PC-9 (cell line): Measurements from ENCODE around the gene ITSN2. TPM values are rescaled to one million over a fixed set of nuclear protein-coding genes. Genes with fewer than 3 reads are reported as not detected.

Experiments
- BruUV-seq: library from RNA; stranded (reverse); fragments of 400-500 nt; replicated peaks from 2 replicates; lab custom pipeline; 2021; lab: Mats Ljungman, UMichigan
- CTCF ChIA-PET: fragments of 300-600 bp; sonication (Branson Sonifier 250); formaldehyde crosslinking; loops from one replicate; lab custom pipeline; 2022; ENCODE audit warnings: antibody characterized with exemption; lab: Charles Lee
- POLR2A ChIA-PET: fragments of 300-600 bp; sonication (Branson Sonifier 250); formaldehyde crosslinking; loops from one replicate; lab custom pipeline; 2022; ENCODE audit warnings: antibody characterized with exemption; ENCODE audit not compliant: unreplicated experiment; lab: Charles Lee
- DNase-seq, 2 experiments: peaks; one replicate each; pipeline versions ENCODE4 v3.0.0 to v3.0.0-alpha.2; 2015 to 2022; ENCODE audit warnings: mixed read lengths in 1 of 2
- H2AFZ ChIP-seq: fragments of 200-600 bp; sonication (generic); 2 replicates; pipeline ENCODE4 v1.8.1; 2017; ENCODE audit warnings: antibody characterized with exemption
- H3F3A ChIP-seq: fragments of 200-600 bp; sonication (generic); 2 replicates; pipeline ENCODE4 v1.8.1; 2017; ENCODE audit warnings: antibody characterized with exemption, mild to moderate bottlenecking, low read depth; ENCODE audit not compliant: insufficient read depth
- H3K27ac ChIP-seq: fragments of 200-600 bp; sonication (generic); 2 replicates; pipeline ENCODE4 v1.6.1; 2016; ENCODE audit warnings: mixed run types
- H3K27me3 ChIP-seq: fragments of 200-600 bp; sonication (generic); 2 replicates; pipeline ENCODE4 v1.6.1; 2016; ENCODE audit warnings: low read depth, mixed run types; ENCODE audit not compliant: insufficient read depth
- H3K36me3 ChIP-seq: fragments of 200-600 bp; sonication (generic); 2 replicates; pipeline ENCODE4 v1.6.1; 2016; ENCODE audit warnings: low read depth, mixed run types
- H3K4me1 ChIP-seq: fragments of 200-600 bp; sonication (generic); replicated peaks from 2 replicates; pipeline ENCODE4 v1.6.1; 2016; ENCODE audit warnings: mixed run types; ENCODE audit not compliant: insufficient read depth
- H3K4me2 ChIP-seq: fragments of 200-600 bp; sonication (generic); 2 replicates; pipeline ENCODE4 v1.6.1; 2017; ENCODE audit warnings: mixed run types
- H3K4me3 ChIP-seq: fragments of 200-600 bp; sonication (generic); 2 replicates; pipeline ENCODE4 v1.6.1; 2016; ENCODE audit warnings: mixed run types
- H3K79me2 ChIP-seq: fragments of 200-600 bp; sonication (generic); 2 replicates; pipeline ENCODE4 v1.6.1; 2017; ENCODE audit warnings: low read depth, mixed run types
- H3K9me2 ChIP-seq: fragments of 200-600 bp; sonication (generic); 2 replicates; pipeline ENCODE4 v1.8.1; 2017; ENCODE audit warnings: mild to moderate bottlenecking; ENCODE audit not compliant: insufficient read depth
- H3K9me3 ChIP-seq: fragments of 200-600 bp; sonication (generic); 2 replicates; pipeline ENCODE4 v1.8.1; 2016; ENCODE audit warnings: low read depth; ENCODE audit not compliant: insufficient read depth
- H4K20me1 ChIP-seq: fragments of 200-600 bp; sonication (generic); 2 replicates; pipeline ENCODE4 v1.8.1; 2017; ENCODE audit not compliant: insufficient read depth
- EZH2 ChIP-seq: fragments of 200-600 bp; sonication (generic); IDR thresholded peaks from 2 replicates; pipeline ENCODE4 v1.8.0; 2017; ENCODE audit warnings: antibody characterized with exemption, low read depth
- intact Hi-C: fragments of 100-400 bp; cut with micrococcal nuclease; formaldehyde crosslinking; loops from one replicate; pipeline ENCODE4 v1.10.0; 2022; ENCODE audit not compliant: unreplicated experiment
- total RNA-seq: library from RNA; stranded (reverse); gene quantifications from 2 replicates; pipeline ENCODE4 v1.2.3, GENCODE V29; 2021
- TF ChIP-seq, protein P1 (sequence below): fragments of 200-600 bp; sonication (generic); conservative IDR thresholded peaks from 2 replicates; pipeline ENCODE4 v1.6.1; 2017; ENCODE audit warnings: mixed run types, antibody characterized with exemption, mild to moderate bottlenecking, moderate library complexity

The ITSN2 gene
- total RNA-seq, 1 experiment from 2014 or later, result 28.4 TPM

DNA sequence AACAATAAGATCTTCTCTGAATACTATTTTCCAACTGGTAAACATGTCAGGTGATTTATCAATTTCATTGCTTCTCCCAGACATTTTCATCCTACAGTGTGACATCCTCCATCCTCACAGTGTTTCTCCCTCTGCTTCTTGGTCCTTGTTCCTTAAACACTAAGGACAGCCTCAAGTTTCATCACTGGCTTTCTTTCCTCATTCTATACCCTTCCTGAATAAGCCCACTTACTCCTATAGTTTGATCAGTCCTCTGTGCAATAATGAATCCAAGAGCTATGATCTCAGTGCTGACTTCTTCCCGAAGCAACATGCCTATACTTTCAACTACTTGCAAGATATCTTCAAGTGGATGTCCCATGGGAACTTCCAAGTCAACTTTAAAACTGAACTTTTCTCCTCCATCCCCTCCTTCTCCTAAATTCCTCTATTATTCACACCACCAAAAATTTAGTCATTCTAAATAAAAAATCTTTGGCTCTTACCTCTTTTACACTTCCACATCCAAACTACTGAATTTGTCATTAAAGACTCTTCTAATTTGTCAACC, 97.8 kb downstream of the ITSN2 start:
- BruUV-seq, result no TSS peak
- no peaks in the 10 kb centered on the region for H3K9me3 ChIP-seq
- no peak overlapping the region for H3K4me2 ChIP-seq
- ChIA-PET POLR2A (no interaction called here), CTCF (interaction anchor here (0.7 kb wide), 1 partner anchor 177 kb away, joined by 4 read pairs; no protein-coding TSS in a partner anchor)
- 0 out of 2 replicates have a peak, but pooled peaks cover 9% of the 10 kb centered on the region for H3K36me3 ChIP-seq
- H3K27me3 ChIP-seq, result no peaks in the 10 kb centered on the region
- H3K27ac ChIP-seq, result no peak overlapping the region
- no peaks in the 10 kb centered on the region for H3K9me2 ChIP-seq
- TF ChIP-seq, protein P1, sequence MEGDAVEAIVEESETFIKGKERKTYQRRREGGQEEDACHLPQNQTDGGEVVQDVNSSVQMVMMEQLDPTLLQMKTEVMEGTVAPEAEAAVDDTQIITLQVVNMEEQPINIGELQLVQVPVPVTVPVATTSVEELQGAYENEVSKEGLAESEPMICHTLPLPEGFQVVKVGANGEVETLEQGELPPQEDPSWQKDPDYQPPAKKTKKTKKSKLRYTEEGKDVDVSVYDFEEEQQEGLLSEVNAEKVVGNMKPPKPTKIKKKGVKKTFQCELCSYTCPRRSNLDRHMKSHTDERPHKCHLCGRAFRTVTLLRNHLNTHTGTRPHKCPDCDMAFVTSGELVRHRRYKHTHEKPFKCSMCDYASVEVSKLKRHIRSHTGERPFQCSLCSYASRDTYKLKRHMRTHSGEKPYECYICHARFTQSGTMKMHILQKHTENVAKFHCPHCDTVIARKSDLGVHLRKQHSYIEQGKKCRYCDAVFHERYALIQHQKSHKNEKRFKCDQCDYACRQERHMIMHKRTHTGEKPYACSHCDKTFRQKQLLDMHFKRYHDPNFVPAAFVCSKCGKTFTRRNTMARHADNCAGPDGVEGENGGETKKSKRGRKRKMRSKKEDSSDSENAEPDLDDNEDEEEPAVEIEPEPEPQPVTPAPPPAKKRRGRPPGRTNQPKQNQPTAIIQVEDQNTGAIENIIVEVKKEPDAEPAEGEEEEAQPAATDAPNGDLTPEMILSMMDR, result no peak
- no peak for TF ChIP-seq EZH2
- H3K4me1 ChIP-seq, result no peaks in the 10 kb centered on the region
- H3F3A ChIP-seq, result no peaks in the 10 kb centered on the region; the same call in 1 of the 2 replicates
- no peak overlapping the region for H2AFZ ChIP-seq
- H3K4me3 ChIP-seq, result no peak overlapping the region
- intact Hi-C loops, result no loop called here
- H4K20me1 ChIP-seq, result no peaks in the 10 kb centered on the region
- no peaks in the 10 kb centered on the region for H3K79me2 ChIP-seq
- no peak for DNase-seq

- POLR2A ChIA-PET, result no interaction called here
- no TSS peak for BruUV-seq
- Histone ChIP-seq H3K79me2 (no peaks in the 10 kb centered on the region), H3K4me1 (no peaks in the 10 kb centered on the region), H3K27me3 (no peaks in the 10 kb centered on the region), H3F3A (no peaks in the 10 kb centered on the region; the same call in 1 of the 2 replicates), H3K4me3 (no peak overlapping the region), H2AFZ (no peak overlapping the region), H3K4me2 (no peak overlapping the region), H3K9me3 (no peaks in the 10 kb centered on the region), H3K36me3 (0 out of 2 replicates have a peak, but pooled peaks cover 9% of the 10 kb centered on the region), H3K27ac (no peak overlapping the region), H3K9me2 (no peaks in the 10 kb centered on the region), H4K20me1 (no peaks in the 10 kb centered on the region)
- no peak for TF ChIP-seq EZH2
- TF ChIP-seq, protein P1, result no peak
- intact Hi-C loops, result no loop called here
- CTCF ChIA-PET, result no interaction called here
- DNase-seq, result no peak
Observed at GRCh38 chr2:24261441-24261840, 98.9 kb downstream of the ITSN2 start.

GRCh38 chr2:24259316-24259715, 101.0 kb downstream of the ITSN2 start:
- ChIA-PET POLR2A (no interaction called here), CTCF (no interaction called here)
- no TSS peak for BruUV-seq
- Histone ChIP-seq H3K4me3 (no peak overlapping the region), H4K20me1 (no peaks in the 10 kb centered on the region), H3K79me2 (no peaks in the 10 kb centered on the region), H3K9me3 (no peaks in the 10 kb centered on the region), H3K4me2 (no peak overlapping the region), H3K9me2 (no peaks in the 10 kb centered on the region), H3F3A (no peaks in the 10 kb centered on the region; the same call in 1 of the 2 replicates), H2AFZ (no peak overlapping the region), H3K36me3 (0 out of 2 replicates have a peak, but pooled peaks cover 9% of the 10 kb centered on the region), H3K27me3 (no peaks in the 10 kb centered on the region), H3K4me1 (no peaks in the 10 kb centered on the region), H3K27ac (no peak overlapping the region)
- TF ChIP-seq, protein P1, result no peak
- TF ChIP-seq EZH2, result no peak
- intact Hi-C loops, result no loop called here
- DNase-seq, result no peak
